NOMO-1 (cell line): ENCODE results near the gene DNMT1.
A peak's percentile ranks its signal among the peaks of the same experiment; 100 is the strongest.

Experiments used
- DNase-seq, 2 experiments: peaks; one replicate each; lab custom pipeline; 2025; ENCODE audit not compliant: unreplicated experiment in 2 of 2; lab: John Stamatoyannopoulos, UW

Gene DNMT1

GRCh38 chr19:10115392-10116084 lies 79.2 kb downstream of the DNMT1 start:
- DNase-seq, result no peak

DNA sequence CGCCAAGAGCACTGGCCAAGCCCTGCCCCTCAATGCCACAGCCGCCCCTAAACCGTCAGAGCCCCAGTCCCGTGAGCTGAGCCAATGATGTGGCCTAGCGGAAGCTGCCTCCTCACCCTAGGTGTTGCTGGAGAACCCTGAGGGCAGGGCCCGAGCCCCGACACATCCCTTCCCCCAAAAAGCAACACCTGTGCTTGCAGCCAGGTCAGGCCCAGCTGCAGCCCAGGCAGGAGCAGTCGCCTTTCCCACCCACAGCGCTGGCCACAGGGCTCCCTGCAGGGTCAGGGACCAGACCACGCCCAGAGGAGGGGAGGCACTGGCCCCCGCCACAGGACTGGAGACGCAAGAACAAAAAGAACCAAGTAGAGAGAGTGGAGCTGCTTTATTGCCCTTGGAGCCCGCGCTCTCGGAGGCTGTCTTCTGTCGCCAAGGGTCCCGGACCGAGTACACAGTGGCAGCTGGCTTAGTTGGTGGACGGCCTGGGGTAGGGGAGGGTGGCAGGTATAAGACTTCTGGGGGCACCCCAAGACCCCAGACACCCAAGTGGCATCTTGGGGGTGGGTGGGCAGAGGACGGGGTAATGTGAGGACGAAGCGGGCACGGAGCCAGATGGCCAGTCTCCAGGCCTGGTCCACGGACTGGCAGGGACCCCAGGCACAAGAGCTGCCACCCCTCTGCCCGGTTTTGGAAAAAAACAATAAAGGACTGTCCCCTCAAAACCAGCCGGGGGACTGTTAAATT lies 79.9 kb downstream of the DNMT1 start:
- DNase-seq, result no peak

DNA sequence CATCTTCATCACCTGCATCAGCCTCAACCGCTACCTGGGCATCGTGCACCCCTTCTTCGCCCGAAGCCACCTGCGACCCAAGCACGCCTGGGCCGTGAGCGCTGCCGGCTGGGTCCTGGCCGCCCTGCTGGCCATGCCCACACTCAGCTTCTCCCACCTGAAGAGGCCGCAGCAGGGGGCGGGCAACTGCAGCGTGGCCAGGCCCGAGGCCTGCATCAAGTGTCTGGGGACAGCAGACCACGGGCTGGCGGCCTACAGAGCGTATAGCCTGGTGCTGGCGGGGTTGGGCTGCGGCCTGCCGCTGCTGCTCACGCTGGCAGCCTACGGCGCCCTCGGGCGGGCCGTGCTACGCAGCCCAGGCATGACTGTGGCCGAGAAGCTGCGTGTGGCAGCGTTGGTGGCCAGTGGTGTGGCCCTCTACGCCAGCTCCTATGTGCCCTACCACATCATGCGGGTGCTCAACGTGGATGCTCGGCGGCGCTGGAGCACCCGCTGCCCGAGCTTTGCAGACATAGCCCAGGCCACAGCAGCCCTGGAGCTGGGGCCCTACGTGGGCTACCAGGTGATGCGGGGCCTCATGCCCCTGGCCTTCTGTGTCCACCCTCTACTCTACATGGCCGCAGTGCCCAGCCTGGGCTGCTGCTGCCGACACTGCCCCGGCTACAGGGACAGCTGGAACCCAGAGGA lies 80.6 kb downstream of the DNMT1 start:
- DNase-seq, result no peak

DNA sequence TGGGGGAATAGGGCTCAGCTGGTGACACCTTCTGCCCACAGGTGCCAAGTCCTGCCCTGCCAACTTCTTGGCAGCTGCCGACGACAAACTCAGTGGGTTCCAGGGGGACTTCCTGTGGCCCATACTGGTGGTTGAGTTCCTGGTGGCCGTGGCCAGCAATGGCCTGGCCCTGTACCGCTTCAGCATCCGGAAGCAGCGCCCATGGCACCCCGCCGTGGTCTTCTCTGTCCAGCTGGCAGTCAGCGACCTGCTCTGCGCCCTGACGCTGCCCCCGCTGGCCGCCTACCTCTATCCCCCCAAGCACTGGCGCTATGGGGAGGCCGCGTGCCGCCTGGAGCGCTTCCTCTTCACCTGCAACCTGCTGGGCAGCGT lies 81.2 kb downstream of the DNMT1 start:
- DNase-seq, result no peak

DNA sequence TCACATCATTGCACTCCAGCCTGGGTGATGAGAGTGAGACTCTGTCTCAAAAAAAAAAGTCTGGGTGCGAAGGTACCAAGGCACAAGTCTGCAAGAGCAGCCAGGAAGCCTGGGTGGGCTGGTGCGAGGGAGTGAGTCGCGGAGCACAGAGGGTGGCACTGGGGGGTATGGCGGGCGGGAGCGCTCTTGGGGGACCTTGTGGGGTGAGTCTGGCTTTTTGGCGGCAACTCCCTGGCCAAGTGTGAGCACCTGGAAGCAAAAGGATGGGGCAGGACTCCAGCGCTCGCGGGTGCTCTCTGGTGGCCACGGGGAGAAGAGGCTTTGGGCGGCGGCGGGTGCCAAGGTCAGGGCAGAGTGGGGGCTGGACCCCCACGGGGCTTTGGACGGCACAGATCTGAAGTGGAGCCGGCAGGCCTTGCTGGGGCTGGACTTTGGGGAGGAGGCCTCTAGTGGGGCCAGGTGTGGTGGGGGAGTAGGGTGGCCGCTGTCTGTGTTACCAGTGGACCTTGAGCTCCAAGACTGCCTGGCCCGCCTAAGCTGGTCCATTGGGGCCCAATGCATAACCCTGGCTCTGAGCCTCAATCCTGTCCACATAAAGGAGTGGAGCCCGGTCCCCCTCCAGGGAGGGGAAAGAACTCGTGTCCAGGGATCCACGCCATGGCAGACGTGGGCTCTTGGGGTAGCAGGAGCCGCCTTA lies 81.7 kb downstream of the DNMT1 start:
- peak in 1 of 2 experiments; percentile 28 for DNase-seq

DNA sequence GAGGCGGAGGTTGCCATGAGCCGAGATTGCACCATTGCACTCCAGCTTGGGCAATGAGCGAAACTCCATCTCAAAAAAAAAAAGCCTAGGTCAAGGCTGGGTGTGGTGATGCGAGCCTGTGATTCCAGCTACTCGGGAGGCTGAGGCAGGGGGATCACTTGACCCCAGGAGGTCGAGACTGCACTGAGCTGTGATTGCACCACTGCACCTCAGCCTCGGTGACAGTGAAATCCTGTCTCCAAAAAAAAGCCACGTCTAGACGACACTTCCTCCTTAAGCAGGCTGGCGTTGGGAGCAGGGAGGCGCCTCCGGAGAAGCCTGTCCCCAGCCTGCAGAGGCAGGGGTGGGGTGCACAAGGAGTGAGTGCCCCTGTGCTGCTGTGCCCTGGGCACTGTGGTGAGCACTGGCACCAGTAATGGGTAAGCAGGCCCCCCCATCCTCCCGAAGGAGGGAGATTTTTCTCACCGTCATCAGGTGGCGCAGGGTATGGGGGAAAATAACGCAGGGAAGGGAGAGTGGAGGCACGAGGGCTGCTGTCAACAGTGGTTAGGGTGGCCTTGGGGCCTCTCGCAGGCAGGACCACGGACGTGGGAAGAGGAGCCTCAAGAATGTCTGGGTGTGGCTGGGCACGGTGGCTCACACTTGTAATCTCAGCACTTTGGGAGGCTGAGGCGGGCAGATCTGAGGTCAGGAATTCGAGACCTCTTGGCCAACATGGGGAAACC lies 82.6 kb downstream of the DNMT1 start:
- peak; percentile 19 to 33 for DNase-seq

GRCh38 chr19:10111405-10111811 lies 83.3 kb downstream of the DNMT1 start, which contains the start of gene P2RY11:
P2RY11 (plus strand) TSS chr19:10111693; CDS start chr19:10111722, 29 bp downstream.
- DNase-seq, result no peak

GRCh38 chr19:10110972-10111317 lies 83.8 kb downstream of the DNMT1 start:
- DNase-seq, result no peak

DNA sequence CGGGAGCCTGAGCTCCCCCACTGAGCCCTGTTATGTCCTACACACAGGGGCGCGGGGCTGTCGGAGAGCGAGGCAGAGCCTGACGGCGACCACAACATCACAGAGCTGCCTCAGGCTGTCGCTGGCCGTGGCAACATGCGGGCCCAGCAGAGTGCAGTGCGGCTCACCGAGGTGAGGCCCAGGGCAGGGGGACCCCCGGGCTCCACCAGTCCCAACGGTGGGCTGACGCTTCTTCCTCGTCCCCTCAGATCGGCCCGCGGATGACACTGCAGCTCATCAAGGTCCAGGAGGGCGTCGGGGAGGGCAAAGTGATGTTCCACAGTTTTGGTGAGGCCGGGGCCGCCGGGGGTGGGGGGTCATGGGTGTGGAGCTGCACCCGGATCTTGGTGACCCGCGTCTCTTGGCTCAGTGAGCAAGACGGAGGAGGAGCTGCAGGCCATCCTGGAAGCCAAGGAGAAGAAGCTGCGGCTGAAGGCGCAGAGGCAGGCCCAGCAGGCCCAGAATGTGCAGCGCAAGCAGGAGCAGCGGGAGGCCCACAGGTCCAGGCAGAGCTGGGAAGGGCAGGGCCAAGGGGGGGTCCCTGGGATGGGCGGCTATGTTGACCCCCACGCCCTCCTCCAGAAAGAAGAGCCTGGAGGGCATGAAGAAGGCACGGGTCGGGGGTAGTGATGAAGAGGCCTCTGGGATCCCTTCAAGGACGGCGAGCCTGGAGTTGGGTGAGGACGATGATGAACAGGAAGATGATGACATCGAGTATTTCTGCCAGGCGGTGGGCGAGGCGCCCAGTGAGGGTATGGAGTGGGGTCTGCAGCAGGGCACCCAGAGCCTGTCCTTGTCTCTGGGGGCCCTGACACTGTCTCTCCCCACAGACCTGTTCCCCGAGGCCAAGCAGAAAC lies 84.4 kb downstream of the DNMT1 start:
- no peak for DNase-seq

DNA sequence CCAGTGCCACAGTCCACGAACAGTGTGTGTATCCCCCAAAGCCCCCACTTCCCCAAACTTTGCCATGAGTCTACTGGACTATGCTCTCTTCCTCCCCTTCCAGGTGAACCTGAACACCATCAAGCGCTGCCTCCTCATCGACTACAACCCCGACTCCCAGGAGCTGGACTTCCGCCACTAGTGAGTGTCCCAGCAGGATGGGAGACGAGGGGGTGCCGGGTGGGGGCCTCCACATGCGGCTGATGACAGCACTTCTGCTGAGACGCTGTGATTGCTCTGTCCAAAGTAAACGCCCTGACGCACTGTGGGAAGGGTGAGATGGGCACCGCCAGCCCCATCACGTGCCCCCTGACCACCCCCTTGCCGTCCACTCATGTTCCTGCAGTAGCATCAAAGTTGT lies 85.2 kb downstream of the DNMT1 start:
- DNase-seq, result no peak

DNA sequence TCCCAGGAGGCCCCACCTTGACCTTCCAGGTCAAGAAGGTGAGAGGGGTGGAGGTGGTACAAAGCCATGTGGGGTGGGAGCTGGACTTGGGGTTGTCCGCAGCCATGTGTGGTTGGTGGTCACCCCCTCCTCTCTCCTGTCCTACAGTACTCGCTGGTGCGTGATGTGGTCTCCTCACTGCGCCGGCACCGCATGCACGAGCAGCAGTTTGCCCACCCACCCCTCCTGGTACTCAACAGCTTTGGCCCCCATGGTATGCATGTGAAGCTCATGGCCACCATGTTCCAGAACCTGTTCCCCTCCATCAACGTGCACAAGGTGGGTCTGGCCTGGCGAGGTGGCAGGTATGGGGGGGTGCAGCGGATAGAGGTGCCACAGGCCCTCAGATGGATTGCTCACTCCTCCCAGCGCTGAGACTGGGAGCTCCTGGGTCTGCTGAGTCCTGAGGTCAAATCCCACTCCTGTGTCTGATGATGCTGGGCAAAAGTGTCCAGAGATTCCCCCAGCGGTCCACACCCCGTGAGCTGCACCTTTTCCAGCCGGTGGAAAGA lies 86.9 kb downstream of the DNMT1 start:
- no peak for DNase-seq

GRCh38 chr19:10107254-10107653 lies 87.5 kb downstream of the DNMT1 start:
- no peak for DNase-seq

DNA sequence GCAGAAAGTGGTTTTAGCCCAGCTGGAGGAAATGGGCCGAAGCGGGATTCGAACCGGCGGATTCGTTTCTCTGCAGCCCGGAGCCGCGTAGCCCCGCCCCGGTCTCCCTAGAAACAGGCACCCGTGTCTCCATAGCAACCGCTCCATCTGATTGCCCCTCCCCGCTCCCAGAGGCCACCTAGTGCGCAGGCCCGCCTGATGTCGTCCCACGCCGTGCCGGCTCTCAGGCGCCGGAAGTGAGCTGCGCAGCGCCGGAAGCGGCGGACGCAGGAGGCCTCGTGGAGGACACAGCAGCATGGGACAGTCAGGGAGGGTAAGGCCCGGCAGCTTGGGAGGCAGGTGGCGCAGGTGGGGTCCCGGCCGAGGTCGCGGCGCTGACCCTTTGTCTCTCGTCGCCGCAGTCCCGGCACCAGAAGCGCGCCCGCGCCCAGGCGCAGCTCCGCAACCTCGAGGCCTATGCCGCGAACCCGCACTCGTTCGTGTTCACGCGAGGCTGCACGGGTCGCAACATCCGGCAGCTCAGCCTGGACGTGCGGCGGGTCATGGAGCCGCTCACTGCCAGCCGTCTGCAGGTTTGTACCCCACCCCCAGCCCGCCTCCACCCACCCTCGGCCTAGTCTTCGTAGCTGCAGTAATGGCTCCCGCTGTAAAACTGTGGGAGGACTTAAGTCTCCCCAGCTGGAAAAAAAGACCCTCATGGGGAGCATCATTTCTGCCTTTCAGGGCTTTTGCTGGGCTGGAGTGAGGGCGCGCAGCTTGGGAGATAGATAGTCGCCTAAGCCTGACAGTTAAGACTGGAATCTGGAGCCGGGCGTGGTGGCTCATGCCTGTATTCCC lies 88.4 kb downstream of the DNMT1 start, which contains the start of gene PPAN:
Gene PPAN, plus strand, starts transcription at position 263 of the 837 bp plus-strand sequence. Its CDS starts 33 bp downstream, at position 296.
- peak; percentile 96 to 98 for DNase-seq

DNA sequence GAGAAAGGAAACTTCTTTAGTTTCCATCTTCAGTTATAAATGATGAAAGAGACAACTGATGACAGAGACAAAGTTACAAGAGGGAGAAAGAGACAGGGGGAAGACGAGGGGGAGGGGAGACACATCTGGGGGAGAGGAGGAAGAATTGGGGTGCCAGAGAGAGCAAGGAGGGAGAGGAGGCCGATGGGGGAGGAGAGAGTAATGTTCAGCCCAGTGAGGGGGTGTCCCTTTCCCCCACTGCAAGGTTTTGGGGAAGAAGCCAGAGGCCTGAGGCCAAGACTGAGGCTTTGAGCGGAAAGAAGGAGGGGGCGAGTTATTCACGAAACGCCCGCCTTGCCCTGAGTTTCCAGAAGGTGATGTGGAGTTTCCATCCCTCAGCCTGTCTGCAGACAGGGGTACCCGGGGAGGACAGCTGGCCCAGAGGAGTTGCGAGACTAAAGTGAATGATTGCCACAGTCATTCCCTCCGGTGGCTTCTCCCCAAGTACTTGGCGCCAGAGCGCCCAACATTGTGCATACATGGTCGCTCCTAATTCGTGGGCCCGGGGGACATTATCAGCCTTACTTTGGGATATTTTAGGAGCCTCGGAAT lies 89.1 kb downstream of the DNMT1 start:
- no peak for DNase-seq

- no peak for DNase-seq
These were observed 89.9 kb downstream of the DNMT1 start for GRCh38 chr19:10104665-10105508.

- DNase-seq, result no peak
These were observed 90.6 kb downstream of the DNMT1 start for GRCh38 chr19:10104130-10104513.

DNA sequence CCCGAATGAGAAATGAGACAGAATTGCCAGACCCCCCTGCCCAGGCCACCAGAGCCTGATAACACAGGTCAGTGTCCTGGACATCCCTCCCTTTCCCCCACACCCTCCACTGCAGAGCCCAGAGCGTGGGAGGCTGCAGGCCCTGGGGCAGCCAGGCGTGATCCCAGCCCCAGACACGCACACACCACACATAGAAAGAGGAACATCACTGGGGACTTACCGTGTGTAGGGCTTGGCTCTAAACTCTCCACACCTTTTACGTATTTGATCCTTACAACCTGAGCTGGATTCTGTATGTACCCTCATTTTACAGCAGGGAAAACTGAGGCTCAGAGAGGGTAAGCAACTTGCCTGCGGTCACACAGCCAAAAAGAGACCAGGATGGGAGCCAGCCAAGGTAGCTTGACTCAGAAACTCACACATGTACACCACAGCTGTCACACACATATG lies 91.9 kb downstream of the DNMT1 start:
- DNase-seq, result peak in 1 of 2 experiments; percentile 46
